Measurements from ENCODE around the gene FGF14.

FGF14 gene

DNA sequence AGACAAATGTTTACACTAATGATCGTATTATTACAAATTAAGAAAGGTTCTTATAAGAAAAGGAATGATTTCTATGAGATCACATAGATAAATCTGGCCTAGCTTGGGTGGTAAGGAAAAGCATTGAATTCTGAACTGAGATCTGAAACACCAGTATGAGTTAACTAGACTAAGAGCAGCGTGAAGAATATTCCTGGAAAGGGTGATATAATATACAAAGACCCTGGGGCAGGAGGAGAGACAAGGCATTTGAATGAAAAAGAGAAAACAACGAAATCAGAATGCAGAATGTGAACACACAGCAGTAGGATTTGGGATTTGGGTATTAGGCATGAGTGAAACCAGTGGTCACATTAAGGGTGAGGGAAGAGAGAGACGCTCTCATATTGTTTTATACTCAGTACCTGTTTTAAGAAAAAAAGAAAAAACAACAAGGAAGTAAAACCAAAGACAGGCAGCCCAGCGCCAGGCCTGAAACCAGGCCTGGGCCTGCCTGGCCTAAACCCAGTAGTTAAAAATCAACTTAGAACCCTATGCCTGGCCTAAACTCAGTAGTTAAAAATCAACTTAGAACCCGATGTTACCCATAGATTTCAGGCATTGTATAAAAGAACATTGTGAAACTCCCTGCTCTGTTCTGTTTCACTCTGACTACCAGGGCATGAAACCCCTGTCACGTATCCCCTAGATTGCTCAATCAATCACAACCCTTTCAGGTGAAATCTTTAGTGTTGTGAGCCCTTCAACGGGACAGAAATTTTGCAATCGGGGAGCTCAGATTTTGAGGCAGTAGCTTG is 662.3 kb downstream of the FGF14 start:
- TF ChIP-seq, protein P1, sequence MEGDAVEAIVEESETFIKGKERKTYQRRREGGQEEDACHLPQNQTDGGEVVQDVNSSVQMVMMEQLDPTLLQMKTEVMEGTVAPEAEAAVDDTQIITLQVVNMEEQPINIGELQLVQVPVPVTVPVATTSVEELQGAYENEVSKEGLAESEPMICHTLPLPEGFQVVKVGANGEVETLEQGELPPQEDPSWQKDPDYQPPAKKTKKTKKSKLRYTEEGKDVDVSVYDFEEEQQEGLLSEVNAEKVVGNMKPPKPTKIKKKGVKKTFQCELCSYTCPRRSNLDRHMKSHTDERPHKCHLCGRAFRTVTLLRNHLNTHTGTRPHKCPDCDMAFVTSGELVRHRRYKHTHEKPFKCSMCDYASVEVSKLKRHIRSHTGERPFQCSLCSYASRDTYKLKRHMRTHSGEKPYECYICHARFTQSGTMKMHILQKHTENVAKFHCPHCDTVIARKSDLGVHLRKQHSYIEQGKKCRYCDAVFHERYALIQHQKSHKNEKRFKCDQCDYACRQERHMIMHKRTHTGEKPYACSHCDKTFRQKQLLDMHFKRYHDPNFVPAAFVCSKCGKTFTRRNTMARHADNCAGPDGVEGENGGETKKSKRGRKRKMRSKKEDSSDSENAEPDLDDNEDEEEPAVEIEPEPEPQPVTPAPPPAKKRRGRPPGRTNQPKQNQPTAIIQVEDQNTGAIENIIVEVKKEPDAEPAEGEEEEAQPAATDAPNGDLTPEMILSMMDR (IDR thresholded peaks at IDR 0.05; ENCODE audit: low read depth, low read length, missing control alignments): no peak

DNA sequence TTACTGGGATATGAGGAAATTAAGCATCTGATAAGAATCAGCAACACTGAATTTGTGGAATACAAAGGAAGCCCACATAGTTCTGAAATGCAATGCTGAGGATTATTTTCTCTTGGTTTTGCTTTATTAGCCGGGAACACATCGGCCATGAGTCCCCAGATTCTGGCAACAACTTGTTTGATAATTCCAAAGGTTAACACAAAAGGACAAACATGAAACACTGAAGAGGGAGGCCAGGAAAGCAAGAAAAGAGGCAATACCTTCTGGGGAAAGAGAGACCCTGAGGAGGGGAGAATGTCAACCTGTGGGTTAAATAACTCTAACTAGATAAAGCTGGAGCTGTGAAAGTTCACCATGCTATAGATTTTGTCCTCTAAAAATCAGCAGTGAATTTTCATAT is 663.5 kb downstream of the FGF14 start:
- no peak for DNase-seq (ENCODE audit: low read depth)
- TF ChIP-seq, protein P1 (IDR thresholded peaks at IDR 0.05; ENCODE audit: low read depth, low read length, missing control alignments): no peak
- H3K4me3 ChIP-seq (ENCODE audit: low read depth, low read length): no peak overlapping the region

More for the DNA sequence above, 662.3 kb downstream of the FGF14 start:
- no peak for DNase-seq (ENCODE audit: low read depth)
- H3K4me3 ChIP-seq (ENCODE audit: low read depth, low read length): no peak overlapping the region

DNA sequence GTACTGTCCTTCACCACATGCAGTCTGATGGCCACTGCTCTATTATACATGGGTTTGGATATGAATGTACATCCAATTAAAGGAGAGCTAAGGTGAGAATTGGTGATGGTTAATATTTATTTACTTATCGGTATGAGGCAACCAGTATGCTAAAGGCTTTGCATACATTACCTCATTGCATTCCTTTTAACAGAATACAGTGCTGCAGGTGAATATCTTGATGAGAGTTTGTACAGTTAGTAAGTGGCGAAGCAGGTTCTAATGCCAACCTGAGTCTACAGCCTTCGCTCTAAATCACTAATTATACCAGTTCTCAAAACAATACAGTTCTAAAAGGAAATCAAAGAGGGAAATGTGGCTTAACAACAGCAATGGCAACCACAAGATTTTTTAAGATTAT is 665.3 kb downstream of the FGF14 start:
- TF ChIP-seq, protein P1 (IDR thresholded peaks at IDR 0.05; ENCODE audit: low read depth, low read length, missing control alignments): no peak
- H3K4me3 ChIP-seq (ENCODE audit: low read depth, low read length): no peak overlapping the region
- no peak for DNase-seq (ENCODE audit: low read depth)

DNA sequence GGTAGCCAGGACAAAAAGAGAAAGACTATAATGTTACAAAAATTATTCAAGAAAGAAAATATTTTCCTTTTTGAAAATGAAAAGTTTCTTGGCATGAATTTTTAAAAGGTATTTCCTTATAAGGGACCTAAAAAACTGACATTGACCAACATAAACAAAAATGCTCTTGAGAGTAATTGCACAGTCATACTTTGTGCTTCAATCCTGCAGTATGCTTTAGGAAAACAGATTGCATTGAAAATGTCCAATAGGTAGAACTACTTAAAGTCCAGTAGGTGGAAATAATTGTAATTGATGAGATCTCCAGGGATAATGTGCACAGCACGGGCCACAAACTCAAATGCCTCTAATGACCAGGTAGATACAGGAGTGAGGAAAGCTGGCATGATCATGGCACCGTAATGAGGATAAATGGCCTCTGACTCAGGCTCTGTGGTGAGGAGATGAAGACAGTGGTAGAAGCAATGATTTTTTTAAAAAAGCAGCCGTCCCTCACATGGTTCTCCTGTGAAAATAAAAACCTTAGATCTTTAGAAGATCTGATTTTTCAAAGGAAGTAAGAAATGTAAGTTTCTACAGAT is 671.3 kb downstream of the FGF14 start:
- H3K4me3 ChIP-seq (ENCODE audit: low read depth, low read length): no peak overlapping the region
- DNase-seq (ENCODE audit: low read depth): no peak
- TF ChIP-seq, protein P1 (IDR thresholded peaks at IDR 0.05; ENCODE audit: low read depth, low read length, missing control alignments): no peak

DNA sequence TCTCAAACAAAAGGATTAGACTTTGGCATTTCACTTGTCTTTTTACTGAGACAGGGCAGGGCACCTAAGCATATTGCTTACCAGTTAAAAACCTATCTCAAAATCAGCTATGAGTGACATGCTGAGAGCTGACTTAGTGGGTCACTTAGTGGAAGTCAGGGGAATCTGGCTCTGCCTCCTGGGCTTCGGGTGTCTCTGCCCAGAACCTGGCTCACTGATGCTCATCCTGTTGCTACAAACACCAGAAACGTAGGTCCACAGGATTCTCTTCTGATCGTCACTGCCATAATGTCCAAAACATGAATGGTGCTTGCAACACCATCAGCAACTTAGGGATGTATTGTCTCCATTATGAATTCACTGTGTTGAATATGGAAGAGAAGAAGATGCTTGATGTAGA is 673.2 kb downstream of the FGF14 start:
- DNase-seq (ENCODE audit: low read depth): no peak
- H3K4me3 ChIP-seq (ENCODE audit: low read depth, low read length): no peak overlapping the region
- TF ChIP-seq, protein P1 (IDR thresholded peaks at IDR 0.05; ENCODE audit: low read depth, low read length, missing control alignments): no peak

DNA sequence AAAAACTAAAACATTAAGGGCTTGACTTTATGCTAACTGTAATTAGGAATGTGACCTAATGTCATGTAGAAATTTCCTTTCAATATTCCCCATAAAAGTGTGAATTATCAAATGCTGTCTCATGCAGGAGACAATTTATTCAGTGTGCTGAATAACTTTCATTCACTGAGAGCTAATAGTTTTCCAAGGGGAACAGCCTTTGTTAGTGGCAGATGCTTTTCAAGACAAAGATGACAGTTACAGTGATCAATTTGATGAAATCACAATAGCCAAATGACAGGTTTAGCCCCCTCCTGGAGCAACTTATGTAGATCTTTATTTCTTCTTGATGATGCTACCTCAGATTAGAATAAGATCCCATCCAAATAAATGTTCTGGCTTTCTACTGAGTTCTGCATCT is 673.8 kb downstream of the FGF14 start:
- TF ChIP-seq, protein P1 (IDR thresholded peaks at IDR 0.05; ENCODE audit: low read depth, low read length, missing control alignments): no peak
- DNase-seq (ENCODE audit: low read depth): no peak
- H3K4me3 ChIP-seq (ENCODE audit: low read depth, low read length): no peak overlapping the region
